Measurements from ENCODE around the gene IL9R. TPM values are rescaled to one million over a fixed set of nuclear protein-coding genes. Genes with fewer than 3 reads are reported as not detected.
"Not testable (repeated sequence)": the region's sequence is repeated elsewhere in the genome, so short reads cannot be mapped to it uniquely, and the experiment has no call there.

IL9R gene
- total RNA-seq, 4 donors from 2014 or later, result not detected

GRCh38 chrX:156004256-156004655 lies 6.8 kb downstream of the IL9R start:
- no peak for TF ChIP-seq CTCF (IDR thresholded peaks at IDR 0.05)
- no peak for DNase-seq (ENCODE audit: low spot score)
- ATAC-seq (ENCODE audit: low FRiP score), result no peak

- TF ChIP-seq CTCF (IDR thresholded peaks at IDR 0.05), result no peak
- no peak for DNase-seq (ENCODE audit: low spot score)
- no peak for ATAC-seq (ENCODE audit: low FRiP score)
These were observed 7.2 kb downstream of the IL9R start for GRCh38 chrX:156004740-156005139.

DNA sequence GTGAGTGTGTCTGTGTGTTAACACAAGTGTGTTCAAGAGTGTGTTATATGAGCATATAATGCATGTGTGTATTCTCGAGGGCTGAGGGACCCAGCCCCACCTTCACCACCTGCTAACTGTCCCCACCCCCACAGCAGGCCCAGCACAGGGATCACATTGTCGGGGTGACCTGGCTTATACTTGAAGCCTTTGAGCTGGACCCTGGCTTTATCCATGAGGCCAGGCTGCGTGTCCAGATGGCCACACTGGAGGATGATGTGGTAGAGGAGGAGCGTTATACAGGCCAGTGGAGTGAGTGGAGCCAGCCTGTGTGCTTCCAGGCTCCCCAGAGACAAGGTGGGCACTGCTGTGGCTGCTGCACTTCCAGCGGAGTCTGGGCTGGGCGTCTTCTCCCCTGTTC lies 7.6 kb downstream of the IL9R start:
- no peak for ATAC-seq (ENCODE audit: low FRiP score)
- no peak for DNase-seq (ENCODE audit: low spot score)

GRCh38 chrX:156006468-156006867 lies 9.0 kb downstream of the IL9R start:
- DNase-seq (ENCODE audit: low spot score); ATAC-seq (ENCODE audit: low FRiP score): not testable (repeated sequence)

More for the DNA sequence above, 7.6 kb downstream of the IL9R start:
- TF ChIP-seq CTCF (IDR thresholded peaks at IDR 0.05), result no peak

DNA sequence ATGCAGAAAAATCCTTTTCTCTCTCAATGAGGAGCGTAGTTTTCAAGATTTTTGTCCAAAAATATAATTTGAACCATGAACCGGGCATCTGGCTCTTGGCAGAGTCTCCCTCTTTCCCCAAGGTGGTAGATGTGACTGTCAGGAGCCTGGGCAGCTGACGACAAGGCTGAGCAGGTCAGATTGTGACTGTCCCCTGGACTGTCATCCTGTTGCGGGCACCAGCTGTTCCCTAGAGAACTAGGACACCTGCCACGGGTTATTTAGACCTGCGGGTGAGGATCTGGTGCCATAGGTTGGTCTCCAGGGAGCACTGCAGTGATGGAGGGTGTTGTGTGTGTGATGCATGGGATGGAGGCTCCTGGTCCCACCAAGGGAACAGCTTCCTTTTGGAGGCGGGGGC lies 10.9 kb downstream of the IL9R start:
- not testable (repeated sequence) for ATAC-seq (ENCODE audit: low FRiP score); DNase-seq (ENCODE audit: low spot score)

DNA sequence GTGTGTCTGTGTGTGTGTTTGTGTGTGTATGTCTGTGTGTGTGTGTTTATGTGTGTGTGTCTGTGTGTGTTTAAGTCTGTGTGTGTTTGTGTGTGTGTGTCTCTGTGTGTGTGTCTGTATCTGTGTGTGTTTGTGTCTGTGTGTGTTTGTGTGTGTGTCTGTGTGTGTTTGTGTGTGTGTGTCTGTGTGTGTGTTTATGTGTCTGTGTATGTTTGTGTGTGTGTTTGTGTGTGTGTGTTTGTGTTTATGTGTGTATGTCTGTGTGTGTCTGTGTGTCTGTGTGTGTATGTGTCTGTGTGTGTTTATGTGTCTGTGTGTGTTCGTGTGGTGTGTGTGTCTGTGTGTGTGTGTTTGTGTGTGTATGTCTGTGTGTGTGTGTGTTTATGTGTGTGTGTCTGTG lies 11.4 kb downstream of the IL9R start:
- ATAC-seq (ENCODE audit: low FRiP score), result no peak

GRCh38 chrX:156009691-156010090 lies 12.2 kb downstream of the IL9R start:
- ATAC-seq (ENCODE audit: low FRiP score), result not testable (repeated sequence)

More for the DNA sequence above, 11.4 kb downstream of the IL9R start:
- no peak for TF ChIP-seq CTCF (IDR thresholded peaks at IDR 0.05)
- no peak for DNase-seq (ENCODE audit: low spot score)

GRCh38 chrX:156013286-156013953 lies 15.9 kb downstream of the IL9R start:
- DNase-seq (ENCODE audit: low spot score); ATAC-seq (ENCODE audit: low FRiP score): not testable (repeated sequence)

More at GRCh38 chrX:156009691-156010090, 12.2 kb downstream of the IL9R start:
- not testable (repeated sequence) for DNase-seq (ENCODE audit: low spot score)

GRCh38 chrX:156019846-156020245 lies 22.4 kb downstream of the IL9R start:
- ATAC-seq (ENCODE audit: low FRiP score); DNase-seq (ENCODE audit: low spot score): not testable (repeated sequence)

DNA sequence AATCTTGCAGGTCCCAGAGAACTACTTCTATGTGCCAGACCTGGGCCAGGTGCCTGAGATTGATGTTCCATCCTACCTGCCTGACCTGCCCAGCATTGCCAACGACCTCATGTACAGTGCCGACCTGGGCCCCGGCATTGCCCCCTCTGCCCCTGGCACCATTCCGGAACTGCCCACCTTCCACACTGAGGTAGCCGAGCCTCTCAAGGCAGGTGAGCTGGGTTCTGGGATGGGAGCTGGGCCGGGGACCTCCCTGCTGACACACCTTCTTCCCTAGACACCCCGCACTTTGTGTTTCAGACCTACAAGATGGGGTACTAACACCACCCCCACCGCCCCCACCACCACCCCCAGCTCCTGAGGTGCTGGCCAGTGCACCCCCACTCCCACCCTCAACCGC lies 25.5 kb downstream of the IL9R start:
- not testable (repeated sequence) for DNase-seq (ENCODE audit: low spot score); ATAC-seq (ENCODE audit: low FRiP score)

DNA sequence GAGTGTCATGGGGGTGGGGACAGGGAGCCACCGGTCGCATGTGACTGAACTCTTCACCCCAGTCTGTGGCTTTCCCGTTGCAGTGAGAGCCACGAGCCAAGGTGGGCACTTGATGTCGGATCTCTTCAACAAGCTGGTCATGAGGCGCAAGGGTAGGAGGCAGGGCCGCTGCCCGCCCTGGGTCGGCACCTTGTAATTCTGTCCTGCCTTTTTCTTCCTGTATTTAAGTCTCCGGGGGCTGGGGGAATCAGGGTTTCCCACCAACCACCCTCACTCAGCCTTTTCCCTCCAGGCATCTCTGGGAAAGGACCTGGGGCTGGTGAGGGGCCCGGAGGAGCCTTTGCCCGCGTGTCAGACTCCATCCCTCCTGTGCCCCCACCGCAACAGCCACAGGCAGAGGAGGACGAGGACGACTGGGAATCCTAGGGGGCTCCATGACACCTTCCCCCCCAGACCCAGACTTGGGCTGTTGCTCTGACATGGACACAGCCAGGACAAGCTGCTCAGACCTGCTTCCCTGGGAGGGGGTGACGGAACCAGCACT lies 27.5 kb downstream of the IL9R start:
- DNase-seq (ENCODE audit: low spot score); ATAC-seq (ENCODE audit: low FRiP score): not testable (repeated sequence)

DNA sequence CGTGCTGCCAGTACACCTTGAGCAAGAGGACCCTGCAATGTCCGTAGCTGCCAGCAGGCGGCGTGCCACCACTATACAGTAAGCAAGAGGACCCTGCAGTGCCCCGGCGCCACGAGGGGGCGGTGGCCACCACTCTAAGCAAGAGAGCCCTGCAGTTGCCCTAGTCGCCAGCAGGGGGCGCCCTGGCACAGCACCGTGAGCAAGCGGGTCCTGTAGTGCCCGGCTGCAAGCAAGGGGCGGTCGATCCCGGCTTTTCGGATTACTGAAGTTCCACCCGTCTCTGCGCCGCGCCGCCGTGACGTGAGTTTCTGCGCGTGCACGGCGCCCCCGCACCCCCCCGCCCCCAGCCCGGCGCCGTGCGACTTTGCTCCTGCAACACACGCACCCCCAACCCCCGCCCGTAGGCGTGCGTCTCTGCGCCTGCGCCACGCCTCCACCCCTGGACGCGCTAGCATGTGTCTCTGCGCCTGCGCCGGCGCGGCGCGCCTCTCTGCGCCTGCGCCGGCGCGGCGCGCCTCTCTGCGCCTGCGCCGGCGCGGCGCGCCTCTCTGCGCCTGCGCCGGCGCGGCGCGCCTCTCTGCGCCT lies 31.2 kb downstream of the IL9R start:
- not testable (repeated sequence) for DNase-seq (ENCODE audit: low spot score); ATAC-seq (ENCODE audit: low FRiP score)

DNA sequence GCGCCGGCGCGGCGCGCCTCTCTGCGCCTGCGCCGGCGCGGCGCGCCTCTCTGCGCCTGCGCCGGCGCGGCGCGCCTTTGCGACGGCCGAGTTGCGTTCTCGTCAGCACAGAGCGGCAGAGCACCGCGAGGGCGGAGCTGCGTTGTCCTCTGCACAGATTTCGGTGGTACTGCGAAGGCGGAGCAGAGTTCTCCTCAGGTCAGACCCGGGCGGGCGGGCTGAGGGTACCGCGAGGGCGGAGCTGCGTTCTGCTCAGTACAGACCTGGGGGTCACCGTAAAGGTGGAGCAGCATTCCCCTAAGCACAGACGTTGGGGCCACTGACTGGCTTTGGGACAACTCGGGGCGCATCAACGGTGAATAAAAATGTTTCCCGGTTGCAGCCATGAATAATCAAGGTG lies 31.8 kb downstream of the IL9R start:
- not testable (repeated sequence) for ATAC-seq (ENCODE audit: low FRiP score); DNase-seq (ENCODE audit: low spot score)

- DNase-seq (ENCODE audit: low spot score); ATAC-seq (ENCODE audit: low FRiP score): not testable (repeated sequence)
These were observed 32.4 kb downstream of the IL9R start for GRCh38 chrX:156029707-156030442.
